Activated CD8-positive, alpha-beta memory T cell treated with anti-CD3 and anti-CD28 coated beads for 4 hours (primary cell): Measurements from ENCODE around the gene TMEM167A.

Experiments used
- DNase-seq, 2 donors: peaks; one replicate each; pipeline ENCODE4 v3.0.0-alpha.2; 2020; ENCODE audit warnings: low read depth in 2 of 2

TMEM167A gene

DNA sequence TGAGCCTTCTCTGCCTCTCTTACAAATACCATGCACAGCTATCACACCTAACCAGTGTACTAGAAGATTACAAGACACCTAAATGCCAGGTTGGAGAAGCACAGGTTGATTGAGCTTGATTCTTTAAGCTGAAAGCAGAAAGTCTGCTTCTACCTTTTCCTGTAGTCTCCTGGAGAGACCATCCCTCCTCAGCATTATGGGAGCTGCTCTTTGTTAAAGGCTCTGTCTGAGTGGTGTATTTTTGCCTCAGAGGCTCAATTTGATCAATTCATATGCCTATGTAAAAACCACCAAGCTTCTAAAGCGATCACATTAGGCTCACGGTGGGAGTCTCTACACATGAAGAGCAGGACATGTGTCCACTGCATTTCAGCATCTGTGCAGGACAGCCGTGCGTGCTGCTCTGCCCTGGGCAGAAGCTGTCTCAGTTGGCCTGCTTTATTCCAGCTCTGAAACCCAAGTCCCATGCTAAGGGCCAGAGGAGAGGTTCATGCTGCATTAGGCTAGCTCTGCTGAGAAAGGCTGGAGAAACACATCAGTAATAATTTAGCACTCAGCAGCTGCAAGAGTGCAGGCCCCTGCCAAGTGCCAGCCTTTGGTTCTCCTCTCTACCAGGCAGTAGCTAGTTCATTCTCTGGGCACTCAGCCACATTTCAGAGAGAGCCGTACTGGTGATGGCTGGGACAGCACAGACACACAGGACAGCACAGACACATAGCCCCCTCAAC lies 41.7 kb downstream of the TMEM167A start:
- DNase-seq: no peak

DNA sequence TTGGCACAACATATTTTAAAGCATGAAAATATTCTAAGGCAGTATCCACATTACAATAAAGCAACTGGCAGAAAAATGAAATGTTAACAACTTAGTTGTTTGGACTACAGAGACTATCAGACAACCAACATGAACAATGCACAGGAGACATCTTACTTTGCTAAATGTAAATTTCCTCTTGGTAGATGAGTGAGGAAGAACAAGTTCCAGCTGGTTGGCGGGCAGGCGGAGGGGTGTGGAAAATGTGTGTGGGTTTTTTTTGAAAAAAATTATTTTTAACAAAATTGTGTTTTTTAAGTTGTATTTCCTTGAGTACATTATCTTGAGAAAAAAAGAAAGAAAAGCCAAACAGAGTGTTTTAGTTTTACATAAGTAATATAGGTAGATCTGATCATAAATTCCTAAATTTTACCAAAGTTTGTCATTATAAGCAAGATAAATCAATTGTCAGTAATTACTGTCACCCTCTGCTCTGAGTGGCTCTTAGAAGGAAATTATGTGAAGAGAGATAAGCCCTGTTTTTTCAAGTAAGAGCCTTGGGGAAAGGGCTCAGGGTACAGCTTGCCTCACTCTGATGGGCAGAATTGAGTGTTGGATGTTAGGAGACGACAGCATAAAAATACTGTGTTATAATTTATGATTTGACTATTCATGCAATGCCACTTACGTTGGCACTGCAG lies 42.5 kb downstream of the TMEM167A start:
- DNase-seq: no peak

DNA sequence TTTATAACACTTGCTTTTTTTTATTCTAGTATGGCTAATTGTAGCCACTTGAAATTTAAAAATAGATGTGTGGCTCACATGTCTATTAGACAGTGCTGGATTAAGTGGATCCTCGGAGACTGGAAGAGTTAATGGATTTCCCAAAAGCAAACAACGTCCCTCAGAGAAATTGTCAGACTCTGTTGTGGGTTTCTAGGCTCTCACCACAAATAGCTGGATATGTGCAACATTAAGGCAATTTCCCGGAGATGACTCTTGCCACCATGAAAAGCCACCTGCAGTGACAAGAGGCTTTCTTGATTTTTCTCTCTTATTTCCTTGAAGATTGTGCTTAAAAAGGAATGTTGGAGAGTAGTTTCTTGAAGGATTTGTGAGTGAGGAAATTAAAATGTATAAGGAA lies 43.2 kb downstream of the TMEM167A start:
- DNase-seq: no peak

DNA sequence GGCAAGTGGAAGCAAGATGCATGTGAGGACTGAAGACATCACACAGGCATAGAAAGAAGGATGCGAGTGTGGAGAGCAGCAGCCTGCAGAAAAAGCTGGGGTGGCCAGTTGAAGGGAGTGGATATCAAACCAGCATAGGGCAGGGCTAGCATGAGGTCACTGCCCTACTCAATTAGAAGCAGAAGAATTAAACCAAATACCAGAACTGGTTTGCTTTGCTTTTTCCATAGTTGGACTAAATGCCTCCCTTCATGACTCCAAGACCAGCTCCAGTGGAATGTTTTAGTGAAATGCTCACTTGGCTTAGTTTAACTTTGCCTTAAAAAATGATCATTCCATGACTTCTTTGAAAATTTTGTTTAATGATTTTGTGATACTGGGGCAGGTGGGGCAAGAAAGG lies 45.8 kb downstream of the TMEM167A start:
- DNase-seq: no peak

DNA sequence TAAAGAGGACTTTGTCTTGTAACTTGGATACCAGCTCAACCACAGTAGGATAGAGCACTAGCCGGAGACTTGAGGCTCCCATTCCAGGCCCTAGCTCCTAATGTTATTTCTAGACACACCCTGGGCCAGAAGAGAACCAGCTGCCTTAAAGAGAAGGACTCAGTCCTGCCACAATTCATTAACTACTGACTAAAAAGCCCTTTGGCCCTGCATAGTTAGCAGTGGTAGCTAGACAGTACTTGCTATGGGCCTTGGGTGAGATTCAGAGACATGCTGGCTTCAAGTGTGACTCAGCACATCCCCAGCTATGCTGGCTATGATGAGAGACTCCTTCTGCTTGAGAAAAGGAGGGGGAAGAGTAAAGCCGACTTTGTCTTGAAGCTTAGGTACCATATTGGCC lies 47.3 kb downstream of the TMEM167A start:
- no peak for DNase-seq

DNA sequence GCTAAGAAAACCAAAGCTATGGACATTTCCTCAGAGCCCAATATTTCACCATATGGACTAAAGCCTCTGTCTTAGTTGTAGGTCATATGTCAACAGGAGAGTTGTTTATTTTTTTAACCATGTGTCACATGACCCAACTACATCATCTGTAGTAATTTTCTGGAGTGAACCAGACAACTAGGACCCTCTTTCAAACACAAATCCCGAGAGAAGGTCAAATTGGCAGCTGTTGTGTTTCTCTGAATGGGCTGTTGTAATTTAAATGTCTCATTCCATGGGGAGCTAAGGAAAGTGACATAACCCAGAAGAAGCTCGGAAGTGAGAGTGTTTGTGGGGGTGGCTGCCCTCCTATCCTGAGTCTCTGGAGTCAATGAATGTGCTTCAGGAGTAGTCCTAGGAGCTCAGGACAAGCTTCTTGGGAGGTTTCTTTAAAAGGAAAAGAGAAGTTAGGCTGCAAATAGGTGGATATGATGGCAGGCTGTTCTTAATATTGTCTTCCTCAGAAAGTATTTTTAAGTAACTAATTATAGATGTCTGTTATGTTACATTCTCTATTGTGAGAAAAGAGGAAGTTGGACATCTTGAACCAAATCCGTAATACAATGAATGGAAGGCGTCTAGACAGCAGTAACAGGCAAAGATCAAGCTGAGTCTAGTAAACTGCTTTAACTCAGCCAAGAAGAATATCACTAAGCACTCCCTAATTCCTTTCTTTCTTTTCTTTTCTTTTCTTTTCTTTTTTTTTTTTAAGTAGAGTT lies 50.1 kb downstream of the TMEM167A start:
- no peak for DNase-seq

DNA sequence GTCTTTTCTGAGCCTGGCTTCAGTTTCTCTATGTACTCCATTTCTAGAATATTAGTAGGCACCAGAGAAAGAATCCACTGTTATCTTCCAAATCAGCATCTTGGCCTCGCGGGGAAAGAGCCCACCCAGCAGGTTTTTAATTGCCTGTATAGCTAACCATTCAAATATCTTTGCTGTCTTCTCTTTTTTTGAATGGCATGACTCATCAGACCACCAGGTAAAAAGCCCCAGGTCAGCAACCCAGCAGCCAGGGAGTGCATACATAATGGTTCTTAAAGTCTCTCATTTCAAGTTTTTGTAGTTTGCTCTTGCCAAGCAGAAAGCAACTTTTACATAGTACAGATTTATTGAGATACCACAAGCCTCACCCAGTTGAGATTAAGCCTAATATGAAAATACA lies 50.7 kb downstream of the TMEM167A start:
- DNase-seq: no peak

DNA sequence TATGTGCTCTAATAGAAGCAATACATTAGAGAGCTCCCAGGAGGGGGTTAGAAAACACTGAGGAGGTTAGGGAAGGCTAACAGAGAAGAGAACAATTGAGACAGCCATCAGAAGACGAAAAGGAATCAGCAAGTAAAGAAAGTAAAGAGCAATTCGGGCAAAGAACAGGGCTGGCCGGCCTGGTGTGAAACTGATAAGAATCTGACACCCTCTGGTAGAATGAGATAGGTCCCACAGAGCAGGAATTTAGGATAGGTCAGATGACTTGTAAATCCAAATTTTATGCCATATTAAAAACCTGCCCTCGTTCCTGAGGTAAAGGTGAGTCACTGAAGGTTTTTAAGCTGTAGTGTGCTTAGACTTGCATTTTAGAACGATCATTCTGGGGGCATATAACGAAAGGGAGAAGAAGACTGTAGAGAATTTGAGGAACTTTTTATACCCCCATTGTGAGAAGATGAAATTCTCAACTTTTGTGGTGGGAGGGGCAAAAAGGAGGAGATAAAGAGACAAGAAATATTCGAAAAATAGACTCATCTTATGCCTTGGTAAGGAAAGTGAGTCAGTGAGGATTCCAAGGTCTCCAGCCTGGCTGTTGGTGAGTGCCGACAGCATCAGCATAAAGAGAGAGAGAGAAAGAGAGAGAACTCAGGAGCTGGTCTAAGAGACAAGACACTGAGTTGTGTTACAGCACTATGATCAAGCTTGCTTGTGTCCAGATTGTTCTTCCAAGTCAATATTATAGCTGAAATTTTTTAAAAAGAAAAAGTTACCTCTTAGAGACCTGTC lies 51.3 kb downstream of the TMEM167A start:
- DNase-seq: no peak

DNA sequence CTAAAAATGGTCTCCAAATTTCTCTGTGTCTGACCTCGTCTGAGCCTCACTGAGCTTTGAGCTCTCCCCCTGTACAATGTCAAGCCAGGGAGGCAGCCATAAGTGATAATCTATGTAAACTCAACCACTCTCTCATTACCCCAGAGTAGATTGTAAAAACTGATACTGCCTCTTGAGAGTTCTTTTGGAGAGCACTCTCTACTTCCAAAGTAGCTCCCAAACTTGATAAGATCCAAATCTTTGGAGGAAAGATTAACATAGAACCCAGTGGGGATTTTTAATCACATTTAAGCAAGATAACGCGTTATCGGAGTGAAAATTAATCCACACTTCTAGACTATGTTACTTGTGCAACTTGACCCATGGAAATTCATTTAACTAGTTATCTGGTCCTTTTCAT lies 54.9 kb downstream of the TMEM167A start:
- DNase-seq: no peak

DNA sequence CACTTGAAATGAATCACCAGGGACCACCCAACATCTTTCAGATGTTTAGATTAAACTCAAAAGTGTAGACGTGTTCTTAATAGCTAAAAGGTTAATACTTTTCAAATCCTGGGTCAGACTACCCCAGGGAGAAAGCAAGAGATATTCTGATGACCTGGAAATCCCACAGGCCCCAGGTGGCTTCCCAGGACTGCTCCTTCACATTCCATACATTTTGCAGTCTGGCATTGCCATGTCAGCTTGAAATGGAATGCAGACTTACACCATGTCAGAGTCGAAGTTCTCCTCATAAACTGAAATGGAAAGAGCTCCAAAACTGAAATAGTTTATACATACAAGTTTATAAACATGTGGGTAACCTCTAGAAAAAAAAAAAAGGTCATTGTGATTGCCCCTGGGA lies 61.5 kb downstream of the TMEM167A start:
- DNase-seq: no peak

DNA sequence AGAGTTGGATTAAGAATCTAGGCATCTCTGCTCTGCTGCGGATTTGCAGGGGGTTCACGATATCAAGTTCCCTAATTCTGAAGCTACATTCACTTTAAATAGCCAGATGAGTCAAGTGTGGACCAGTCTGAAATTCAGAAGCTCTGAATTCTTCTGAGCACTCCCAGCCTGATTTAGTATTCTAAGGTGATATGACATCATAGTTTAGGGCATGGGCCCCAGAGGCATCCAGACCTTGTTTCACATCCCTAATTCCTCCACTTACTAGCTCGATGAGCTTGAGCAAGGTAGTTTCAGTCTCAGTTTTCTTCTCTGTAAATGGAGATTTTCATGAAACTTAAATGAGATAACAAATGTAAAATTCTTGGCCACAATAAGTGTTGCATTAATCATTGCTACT lies 65.2 kb downstream of the TMEM167A start:
- DNase-seq: no peak

DNA sequence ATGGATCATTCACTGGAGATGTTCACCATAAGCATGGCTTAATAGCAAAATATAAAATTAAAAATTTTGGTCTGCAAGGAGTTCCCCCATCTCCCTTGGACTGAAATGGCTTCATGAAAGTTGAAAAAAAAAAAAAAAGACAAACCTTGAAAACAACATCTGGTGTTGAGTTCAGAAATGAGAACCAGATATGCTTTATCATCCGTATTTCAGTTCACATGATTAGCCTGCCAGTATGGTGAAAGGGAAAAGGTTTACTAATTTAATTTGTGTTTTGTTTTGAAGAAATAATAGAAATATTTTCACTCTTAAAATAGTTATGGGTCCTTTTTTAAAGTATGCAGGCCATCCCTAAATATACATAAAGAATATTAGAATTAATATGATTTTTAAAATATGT lies 67.8 kb downstream of the TMEM167A start:
- DNase-seq: no peak

DNA sequence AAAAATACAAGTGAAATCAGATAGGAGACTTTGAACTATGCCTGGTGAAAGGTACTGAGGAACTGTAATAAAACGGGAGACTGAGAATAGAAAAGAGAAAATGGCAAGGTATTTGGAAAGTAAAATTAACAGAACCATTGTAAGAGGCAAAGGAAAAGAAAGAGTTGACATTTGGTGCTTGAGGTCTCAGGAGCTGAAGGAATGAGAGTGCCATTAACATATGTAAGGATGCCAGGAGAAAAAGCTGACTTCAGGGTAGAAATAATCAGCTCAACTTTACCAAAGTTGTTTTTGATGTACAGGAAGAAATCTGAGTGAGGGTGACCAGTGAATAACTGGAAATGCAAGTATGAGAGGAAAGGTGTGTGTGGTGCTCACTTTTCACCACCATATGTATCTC lies 69.4 kb downstream of the TMEM167A start:
- DNase-seq: no peak

DNA sequence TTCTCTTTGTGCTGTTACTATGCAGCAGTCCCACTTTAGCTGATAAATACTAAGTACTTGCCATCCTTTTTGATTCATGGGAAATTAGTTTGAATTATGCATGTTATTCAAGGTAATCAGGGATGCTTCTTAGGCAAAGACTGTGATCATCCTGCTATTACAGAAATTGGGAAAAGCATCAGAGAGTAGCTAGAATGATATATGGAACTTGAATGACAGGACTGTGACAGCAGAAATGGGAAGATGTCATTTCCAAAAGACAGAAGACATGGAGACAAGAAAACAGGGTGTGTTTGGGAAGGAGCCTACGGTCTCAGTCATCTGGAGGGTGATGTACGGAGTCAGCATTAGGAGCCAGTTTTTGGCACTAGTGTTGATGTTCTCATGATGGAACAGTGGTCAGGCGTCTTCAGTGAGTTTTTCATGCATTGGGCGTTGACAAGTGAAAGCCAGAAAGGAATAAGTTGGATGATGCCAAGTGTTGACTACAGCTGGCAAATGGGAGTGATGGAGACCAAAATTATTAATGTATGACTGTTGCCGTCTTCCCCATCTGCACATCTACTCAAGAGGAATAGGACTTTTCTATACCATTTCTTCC lies 70.4 kb downstream of the TMEM167A start:
- no peak for DNase-seq

DNA sequence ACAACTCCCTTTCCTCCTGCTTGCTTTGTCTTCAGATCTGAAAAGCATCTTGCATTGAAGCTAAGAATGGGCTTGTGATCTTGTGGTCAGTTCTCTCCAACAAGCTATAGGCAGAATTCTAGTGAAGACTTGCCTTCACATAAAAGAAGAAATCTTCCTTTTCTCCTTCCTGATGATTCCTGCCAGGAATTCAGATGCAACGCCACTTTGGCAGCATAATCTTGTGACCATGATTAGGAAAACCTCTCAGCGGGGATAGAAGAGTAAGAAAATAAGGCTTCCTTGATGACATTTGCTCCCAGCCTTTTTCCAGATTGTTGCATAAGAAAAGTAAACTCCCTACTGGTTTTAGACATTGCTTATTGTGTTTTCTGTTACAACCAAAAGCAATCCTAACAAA lies 73.4 kb downstream of the TMEM167A start:
- no peak for DNase-seq
